Measurements from ENCODE around the gene TFCP2L1. TPM values are rescaled to one million over a fixed set of nuclear protein-coding genes. Genes with fewer than 3 reads are reported as not detected.

Gene TFCP2L1
- total and polyA plus RNA-seq, 2 of the 4 experiments (the other 2 are of a cell fraction): not detected

DNA sequence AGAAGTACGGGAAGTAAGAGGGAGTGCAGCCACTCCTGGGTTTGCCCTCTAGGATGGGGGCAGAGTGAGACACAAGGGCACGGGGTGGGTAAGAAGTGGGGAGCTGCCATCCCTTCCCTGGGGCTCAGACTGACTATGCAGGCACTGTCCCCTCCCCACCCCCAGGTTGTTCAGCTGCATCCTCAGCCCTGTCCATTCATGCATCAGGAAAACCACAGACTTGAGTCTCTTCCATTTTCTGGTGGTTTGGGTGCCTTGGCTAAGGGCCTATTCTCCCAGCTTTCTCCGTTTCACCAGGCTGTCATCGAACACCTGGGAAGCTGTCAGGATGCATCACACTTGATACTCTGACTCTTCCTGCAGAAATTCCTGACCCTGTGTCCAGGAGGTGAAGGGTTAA is 111.9 kb downstream of the TFCP2L1 start:
- no peaks in the 10 kb centered on the region for H3K79me1 ChIP-seq (ENCODE audit: low read depth in 1 of 2, low read length in 2 of 2)
- dilution Hi-C loops (cut with HindIII; ENCODE audit: low sequenced_read_pairs, unreplicated experiment) (no loop called here), intact Hi-C loops (cut with micrococcal nuclease) (no loop called here), in situ Hi-C loops (cut with MboI; ENCODE audit: low sequenced_read_pairs) (no loop called here)
- H2BK5ac ChIP-seq (ENCODE audit: low read depth, low read length, poor library complexity, severe bottlenecking): no peak overlapping the region
- H2BK120ac ChIP-seq (ENCODE audit: low read depth, low read length): no peak overlapping the region
- H3K4ac ChIP-seq (ENCODE audit: low read depth, low read length): no peak overlapping the region
- H3K27me3 ChIP-seq (ENCODE audit: control insufficient read depth, insufficient read depth, low read length): peaks cover 24% of the 10 kb centered on the region
- no peak overlapping the region for H2AFZ ChIP-seq (replicated peaks; ENCODE audit: low read length, poor library complexity)
- H3K36me3 ChIP-seq (ENCODE audit: control insufficient read depth, insufficient read depth, low read length): no peaks in the 10 kb centered on the region
- ATAC-seq (ENCODE audit: low read depth) (no peak), DNase-seq (no peak)
- H4K91ac ChIP-seq (ENCODE audit: insufficient read depth, low read depth, low read length): no peak overlapping the region
- WGBS, 2 experiments (ENCODE audit: extremely low coverage in 2 of 2, insufficient read length in 1 of 2): no CpG with 5 or more reads among the region's 4 CpGs
- TF ChIP-seq FOS (IDR thresholded peaks at IDR 0.05; ENCODE audit: low read depth, low read length) (no peak), RFX5 (IDR thresholded peaks at IDR 0.05; ENCODE audit: low read depth, low read length) (no peak), NFE2L2 (IDR thresholded peaks at IDR 0.05; ENCODE audit: low read depth, low read length) (no peak), SMC3 (IDR thresholded peaks at IDR 0.05; ENCODE audit: low read depth, low read length) (no peak), RAD21 (IDR thresholded peaks at IDR 0.05; ENCODE audit: low read length) (no peak), CHD1 (IDR thresholded peaks at IDR 0.05; ENCODE audit: low read depth, low read length) (no peak)
- TF ChIP-seq, protein P1, sequence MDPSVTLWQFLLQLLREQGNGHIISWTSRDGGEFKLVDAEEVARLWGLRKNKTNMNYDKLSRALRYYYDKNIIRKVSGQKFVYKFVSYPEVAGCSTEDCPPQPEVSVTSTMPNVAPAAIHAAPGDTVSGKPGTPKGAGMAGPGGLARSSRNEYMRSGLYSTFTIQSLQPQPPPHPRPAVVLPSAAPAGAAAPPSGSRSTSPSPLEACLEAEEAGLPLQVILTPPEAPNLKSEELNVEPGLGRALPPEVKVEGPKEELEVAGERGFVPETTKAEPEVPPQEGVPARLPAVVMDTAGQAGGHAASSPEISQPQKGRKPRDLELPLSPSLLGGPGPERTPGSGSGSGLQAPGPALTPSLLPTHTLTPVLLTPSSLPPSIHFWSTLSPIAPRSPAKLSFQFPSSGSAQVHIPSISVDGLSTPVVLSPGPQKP (IDR thresholded peaks at IDR 0.05; ENCODE audit: borderline replicate concordance, low read depth, low read length): no peak
- no peak overlapping the region for H3K9ac ChIP-seq (ENCODE audit: low read depth, low read length)
- no peaks in the 10 kb centered on the region for H3K4me1 ChIP-seq (ENCODE audit: control insufficient read depth, insufficient read depth, low read length)
- H3K4me3 ChIP-seq (ENCODE audit: insufficient read depth, low read depth, low read length): no peak overlapping the region
- no peak overlapping the region for H2BK15ac ChIP-seq (ENCODE audit: low read depth, low read length)
- no peak overlapping the region for H3K27ac ChIP-seq (ENCODE audit: insufficient read depth, low read length)
- no peak overlapping the region for H3K14ac ChIP-seq (replicated peaks; ENCODE audit: low read depth, low read length)
- no peak overlapping the region for H3K4me2 ChIP-seq (ENCODE audit: low read depth, low read length)
- H4K20me1 ChIP-seq (ENCODE audit: insufficient read depth, low read length): no peaks in the 10 kb centered on the region
- no peak overlapping the region for H4K5ac ChIP-seq (ENCODE audit: low read depth, low read length)
- H3K56ac ChIP-seq (ENCODE audit: extremely low read depth, insufficient read depth, low read length): no peak overlapping the region
- CTCF ChIA-PET: no interaction called here
- no peak overlapping the region for H4K8ac ChIP-seq (ENCODE audit: low read depth in 2 of 2, low read length in 2 of 2)
- H2AK9ac ChIP-seq (replicated peaks; ENCODE audit: low read depth, low read length, poor library complexity): no peak overlapping the region
- no peak overlapping the region for H3K23ac ChIP-seq (ENCODE audit: low read depth, low read length)
- BruUV-seq (replicated peaks): no TSS peak
- H2AK5ac ChIP-seq (ENCODE audit: low read depth, low read length): no peak overlapping the region
- no peak overlapping the region for H3K18ac ChIP-seq (ENCODE audit: low read depth, low read length)
- POLR2A ChIA-PET (ENCODE audit: unreplicated experiment): no interaction called here
- H3K9me1 ChIP-seq (ENCODE audit: insufficient read depth, low read length): no peaks in the 10 kb centered on the region
- H2BK20ac ChIP-seq (ENCODE audit: low read depth, low read length): no peak overlapping the region
- H3K9me3 ChIP-seq (ENCODE audit: control insufficient read depth, insufficient read depth, low read length): no peaks in the 10 kb centered on the region
